HEK293 (cell line): ENCODE measurements around the gene DPP6.

Source experiments
- CTCF ChIA-PET: fragments of 350-600 bp; formaldehyde crosslinking; extraction: SDS; loops from one replicate; lab custom pipeline; 2021; ENCODE audit warnings: antibody characterized with exemption; lab: Yijun Ruan, JAX
- POLR2A ChIA-PET: fragments of 300-600 bp; formaldehyde crosslinking; extraction: SDS; loops from one replicate; lab custom pipeline; 2020; ENCODE audit warnings: antibody characterized with exemption, inconsistent platforms; lab: Yijun Ruan, JAX
- H3K27ac ChIP-seq: fragments of 200-500 bp; sonication (Bioruptor generic); 2 replicates; pipeline ENCODE4 v1.5.1; 2014; ENCODE audit warnings: low read depth, low read length, control low read depth, inconsistent platforms; ENCODE audit errors: extremely low read depth
- H3K36me3 ChIP-seq, 2 experiments: fragments of 200-500 bp in 1 of 2; sonication (Bioruptor generic) in 1 of 2; 1 replicate in 1 of 2; 2 replicates in 1 of 2; pipeline ENCODE4 v1.5.1; 2014 to 2017; ENCODE audit warnings: inconsistent platforms in 2 of 2, low read length in 2 of 2; ENCODE audit not compliant: control insufficient read depth in 2 of 2, insufficient read depth in 1 of 2
- H3K4me1 ChIP-seq: fragments of 200-500 bp; sonication (Bioruptor generic); 2 replicates; pipeline ENCODE4 v1.5.1; 2014; ENCODE audit warnings: mild to moderate bottlenecking, low read length, inconsistent platforms; ENCODE audit not compliant: control insufficient read depth, insufficient read depth
- H3K4me3 ChIP-seq: 2 replicates; pipeline ENCODE4 v1.5.1; 2011; ENCODE audit warnings: low read depth, mild to moderate bottlenecking, control low read depth, low read length, moderate library complexity
- H3K9me3 ChIP-seq: fragments of 200-500 bp; sonication (Bioruptor generic); 2 replicates; pipeline ENCODE4 v1.5.1; 2014; ENCODE audit warnings: low read depth, low read length, inconsistent platforms; ENCODE audit not compliant: control insufficient read depth, insufficient read depth
- AEBP2 ChIP-seq: fragments of 450-650 bp; formaldehyde crosslinking; IDR thresholded peaks from 2 replicates; pipeline ENCODE4 v1.5.1; 2016; ENCODE audit warnings: missing biosample characterization, missing genetic modification characterization, borderline replicate concordance
- ELK4 ChIP-seq: IDR thresholded peaks from 2 replicates; pipeline ENCODE4 v1.6.1; 2011; ENCODE audit warnings: mild to moderate bottlenecking, low read depth, low read length, borderline replicate concordance
- HOXC10 ChIP-seq: sonication (generic); formaldehyde crosslinking; IDR thresholded peaks from 2 replicates; pipeline ENCODE4 v1.8.1; 2023; ENCODE audit warnings: mild to moderate bottlenecking, missing genetic modification reagents
- MYNN ChIP-seq: fragments of 450-650 bp; formaldehyde crosslinking; IDR thresholded peaks from 2 replicates; pipeline ENCODE4 v1.5.1; 2016; ENCODE audit warnings: missing biosample characterization, missing genetic modification characterization, borderline replicate concordance
- PRDM1 ChIP-seq: fragments of 450-650 bp; formaldehyde crosslinking; IDR thresholded peaks from 2 replicates; pipeline ENCODE4; 2016; ENCODE audit warnings: missing biosample characterization, missing genetic modification characterization
- PRDM10 ChIP-seq: fragments of 450-650 bp; formaldehyde crosslinking; IDR thresholded peaks from 2 replicates; pipeline ENCODE4 v1.5.1; 2016; ENCODE audit warnings: missing biosample characterization, missing genetic modification characterization
- SCRT2 ChIP-seq: fragments of 450-650 bp; formaldehyde crosslinking; IDR thresholded peaks from 2 replicates; pipeline ENCODE4 v1.5.1; 2016; ENCODE audit warnings: missing biosample characterization, missing genetic modification characterization
- SP3 ChIP-seq: fragments of 450-650 bp; formaldehyde crosslinking; IDR thresholded peaks from 2 replicates; pipeline ENCODE4 v1.5.1; 2016; ENCODE audit warnings: missing biosample characterization, missing genetic modification characterization
- WT1 ChIP-seq: fragments of 450-650 bp; formaldehyde crosslinking; IDR thresholded peaks from 2 replicates; pipeline ENCODE4 v1.5.1; 2016; ENCODE audit warnings: missing biosample characterization, missing genetic modification characterization
- YY2 ChIP-seq: fragments of 450-650 bp; formaldehyde crosslinking; IDR thresholded peaks from 2 replicates; pipeline ENCODE4 v1.5.1; 2016; ENCODE audit warnings: missing biosample characterization, missing genetic modification characterization
- ZBTB26 ChIP-seq: fragments of 450-650 bp; formaldehyde crosslinking; optimal IDR thresholded peaks from 2 replicates; pipeline ENCODE3; 2016; ENCODE audit warnings: missing biosample characterization, mild to moderate bottlenecking, missing genetic modification characterization
- ZNF112 ChIP-seq: fragments of 450-650 bp; formaldehyde crosslinking; IDR thresholded peaks from 2 replicates; pipeline ENCODE4 v1.5.0; 2017; ENCODE audit warnings: missing biosample characterization, missing genetic modification characterization
- ZNF184 ChIP-seq: fragments of 450-650 bp; IDR thresholded peaks from 2 replicates; pipeline ENCODE4 v1.5.1; 2018; ENCODE audit warnings: missing biosample characterization, mild to moderate bottlenecking, missing genetic modification characterization
- ZNF202 ChIP-seq: fragments of 450-650 bp; formaldehyde crosslinking; IDR thresholded peaks from 2 replicates; pipeline ENCODE4 v1.5.1; 2016; ENCODE audit warnings: missing biosample characterization, missing genetic modification characterization, borderline replicate concordance
- ZNF24 ChIP-seq: fragments of 450-650 bp; formaldehyde crosslinking; IDR thresholded peaks from 2 replicates; pipeline ENCODE4 v1.5.1; 2016; ENCODE audit warnings: missing biosample characterization, missing genetic modification characterization
- ZNF391 ChIP-seq: fragments of 450-650 bp; formaldehyde crosslinking; IDR thresholded peaks from 2 replicates; pipeline ENCODE4 v1.5.1; 2016; ENCODE audit warnings: low read depth, missing biosample characterization, missing genetic modification characterization, borderline replicate concordance
- ZNF548 ChIP-seq: fragments of 450-650 bp; formaldehyde crosslinking; IDR thresholded peaks from 2 replicates; pipeline ENCODE4 v1.5.1; 2016; ENCODE audit warnings: missing biosample characterization, missing genetic modification characterization
- ZNF549 ChIP-seq: fragments of 450-650 bp; IDR thresholded peaks from 2 replicates; pipeline ENCODE4 v1.5.1; 2018; ENCODE audit warnings: missing biosample characterization, missing genetic modification characterization, mild to moderate bottlenecking, inconsistent platforms, moderate library complexity
- ZNF596 ChIP-seq: fragments of 450-650 bp; IDR thresholded peaks from 2 replicates; pipeline ENCODE4 v1.5.0; 2018; ENCODE audit warnings: missing biosample characterization, mild to moderate bottlenecking, missing genetic modification characterization, moderate library complexity
- ZNF621 ChIP-seq: fragments of 450-650 bp; formaldehyde crosslinking; IDR thresholded peaks from 2 replicates; pipeline ENCODE4 v1.5.1; 2017; ENCODE audit warnings: missing biosample characterization, missing genetic modification characterization
- ZNF707 ChIP-seq: fragments of 450-650 bp; formaldehyde crosslinking; IDR thresholded peaks from 2 replicates; pipeline ENCODE4 v1.5.1; 2016; ENCODE audit warnings: missing biosample characterization, missing genetic modification characterization
- ZNF76 ChIP-seq: fragments of 450-650 bp; formaldehyde crosslinking; IDR thresholded peaks from 2 replicates; pipeline ENCODE4; 2016; ENCODE audit warnings: low read depth, missing biosample characterization, missing genetic modification characterization, borderline replicate concordance
- ZNF776 ChIP-seq: fragments of 450-650 bp; formaldehyde crosslinking; IDR thresholded peaks from 2 replicates; pipeline ENCODE4 v1.5.0; 2017; ENCODE audit warnings: missing biosample characterization, missing genetic modification characterization, borderline replicate concordance
- ZSCAN23 ChIP-seq: fragments of 450-650 bp; formaldehyde crosslinking; IDR thresholded peaks from 2 replicates; pipeline ENCODE4 v1.5.1; 2016; ENCODE audit warnings: missing biosample characterization, missing genetic modification characterization
- ZXDB ChIP-seq: fragments of 450-650 bp; formaldehyde crosslinking; IDR thresholded peaks from 2 replicates; pipeline ENCODE4 v1.5.1; 2016; ENCODE audit warnings: missing biosample characterization, missing genetic modification characterization
- TF ChIP-seq, protein P1 (sequence below): sonication (generic); formaldehyde crosslinking; IDR thresholded peaks from 2 replicates; pipeline ENCODE4 v1.8.1; 2022; ENCODE audit warnings: mild to moderate bottlenecking, moderate library complexity, missing genetic modification reagents
- TF ChIP-seq, protein P2 (sequence below): fragments of 450-650 bp; formaldehyde crosslinking; IDR thresholded peaks from 2 replicates; pipeline ENCODE4 v1.5.1; 2016; ENCODE audit warnings: missing biosample characterization, missing genetic modification characterization

Gene DPP6

DNA sequence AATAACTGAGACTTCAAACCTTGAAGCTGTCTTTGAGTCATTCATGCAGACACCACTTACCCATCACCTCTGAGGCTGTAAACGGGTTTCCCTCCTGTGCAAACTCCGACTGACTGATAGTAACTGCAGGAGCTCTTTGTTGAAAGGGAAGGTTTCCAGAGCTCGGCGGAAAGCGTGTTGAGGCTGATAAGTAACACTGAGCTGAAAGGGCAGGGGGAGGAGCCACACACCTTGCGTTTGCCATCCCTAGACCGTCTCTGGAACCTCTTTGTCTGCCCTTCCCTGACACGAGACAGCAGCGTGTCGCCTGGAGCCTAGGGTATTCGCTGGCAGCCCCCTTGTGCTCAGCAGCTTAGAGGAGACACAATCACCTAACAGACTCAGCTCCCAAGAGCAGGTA is 816.7 kb downstream of the DPP6 start (continued):
- no peak for TF ChIP-seq AEBP2

DNA sequence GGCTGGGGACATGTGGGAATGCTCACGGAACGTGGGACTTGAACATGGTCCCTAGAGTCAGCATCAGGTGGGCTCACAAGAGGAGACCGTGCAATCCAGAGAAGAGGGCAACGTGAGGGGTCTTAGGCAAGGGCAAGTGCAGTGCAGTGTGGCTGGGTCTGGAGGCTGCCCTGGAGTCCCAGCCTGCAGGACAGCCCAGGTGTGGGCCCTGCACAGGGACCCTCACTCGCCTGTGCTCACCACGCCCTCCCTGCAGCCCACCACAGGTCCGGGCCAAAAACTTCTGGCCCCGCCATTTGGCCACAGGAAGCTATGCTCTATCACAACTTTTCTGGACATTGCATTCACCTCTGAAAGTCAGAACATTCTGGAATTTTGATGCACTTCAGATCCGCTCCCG is 817.2 kb downstream of the DPP6 start:
- H3K36me3 ChIP-seq, result no peaks in the 10 kb centered on the region
- TF ChIP-seq WT1 (no peak), SP3 (no peak), ZNF548 (tag by site-specific recombination) (no peak), ELK4 (no peak), ZBTB26 (no peak), ZNF707 (tag by site-specific recombination) (no peak), ZSCAN23 (no peak), ZXDB (no peak), ZNF184 (tag by site-specific recombination) (no peak), ZNF596 (tag by site-specific recombination) (no peak), ZNF621 (tag by site-specific recombination) (no peak), ZNF202 (tag by site-specific recombination) (no peak), YY2 (tag by site-specific recombination) (no peak), ZNF112 (tag by site-specific recombination) (no peak), PRDM1 (tag by site-specific recombination) (no peak)
- TF ChIP-seq, protein P1, sequence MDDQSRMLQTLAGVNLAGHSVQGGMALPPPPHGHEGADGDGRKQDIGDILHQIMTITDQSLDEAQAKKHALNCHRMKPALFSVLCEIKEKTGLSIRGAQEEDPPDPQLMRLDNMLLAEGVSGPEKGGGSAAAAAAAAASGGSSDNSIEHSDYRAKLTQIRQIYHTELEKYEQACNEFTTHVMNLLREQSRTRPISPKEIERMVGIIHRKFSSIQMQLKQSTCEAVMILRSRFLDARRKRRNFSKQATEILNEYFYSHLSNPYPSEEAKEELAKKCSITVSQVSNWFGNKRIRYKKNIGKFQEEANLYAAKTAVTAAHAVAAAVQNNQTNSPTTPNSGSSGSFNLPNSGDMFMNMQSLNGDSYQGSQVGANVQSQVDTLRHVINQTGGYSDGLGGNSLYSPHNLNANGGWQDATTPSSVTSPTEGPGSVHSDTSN (CRISPR knock-in tag), result no peak
- TF ChIP-seq, protein P2, sequence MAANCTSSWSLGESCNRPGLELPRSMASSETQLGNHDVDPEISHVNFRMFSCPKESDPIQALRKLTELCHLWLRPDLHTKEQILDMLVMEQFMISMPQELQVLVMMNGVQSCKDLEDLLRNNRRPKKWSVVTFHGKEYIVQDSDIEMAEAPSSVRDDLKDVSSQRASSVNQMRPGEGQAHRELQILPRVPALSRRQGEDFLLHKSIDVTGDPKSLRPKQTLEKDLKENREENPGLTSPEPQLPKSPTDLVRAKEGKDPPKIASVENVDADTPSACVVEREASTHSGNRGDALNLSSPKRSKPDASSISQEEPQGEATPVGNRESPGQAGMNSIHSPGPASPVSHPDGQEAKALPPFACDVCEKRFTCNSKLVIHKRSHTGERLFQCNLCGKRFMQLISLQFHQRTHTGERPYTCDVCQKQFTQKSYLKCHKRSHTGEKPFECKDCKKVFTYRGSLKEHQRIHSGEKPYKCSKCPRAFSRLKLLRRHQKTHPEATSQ, result no peak
- TF ChIP-seq, all 188 proteins: peak for 0
- CTCF ChIA-PET, result no interaction called here
- Histone ChIP-seq H3K27ac (no peak overlapping the region), H3K9me3 (no peaks in the 10 kb centered on the region), H3K4me3 (no peak overlapping the region), H3K4me1 (no peaks in the 10 kb centered on the region)
- POLR2A ChIA-PET, result no interaction called here

GRCh38 chr7:154871507-154871906 is 819.3 kb downstream of the DPP6 start:
- Histone ChIP-seq H3K9me3 (no peaks in the 10 kb centered on the region), H3K36me3 (no peaks in the 10 kb centered on the region), H3K27ac (no peak overlapping the region), H3K4me1 (no peaks in the 10 kb centered on the region), H3K4me3 (no peak overlapping the region)
- CTCF ChIA-PET, result no interaction called here
- POLR2A ChIA-PET, result no interaction called here
- TF ChIP-seq HOXC10 (CRISPR knock-in tag) (no peak), ZNF776 (no peak), ZNF391 (tag by site-specific recombination) (no peak), ZNF24 (no peak), PRDM10 (tag by site-specific recombination) (no peak), SCRT2 (tag by site-specific recombination) (no peak), MYNN (tag by site-specific recombination) (no peak), ZNF549 (no peak), WT1 (no peak), ZNF76 (tag by site-specific recombination) (no peak)
